WI38 (cell line): ENCODE data around the gene SLC30A3.

Experiments used
- H3K4me3 ChIP-seq: 2 replicates; pipeline ENCODE4 v1.5.1; 2011; ENCODE audit warnings: low read depth, mild to moderate bottlenecking, control low read depth, low read length
- CTCF ChIP-seq: IDR thresholded peaks from 2 replicates; pipeline ENCODE4 v1.5.1; 2012; ENCODE audit warnings: low read depth, mild to moderate bottlenecking, control low read depth, low read length

SLC30A3 gene

GRCh38 chr2:27297195-27297594 is 34.3 kb upstream of the SLC30A3 start:
- TF ChIP-seq CTCF = no peak
- H3K4me3 ChIP-seq = no peak overlapping the region

- TF ChIP-seq CTCF = no peak
- H3K4me3 ChIP-seq = no peak overlapping the region
Measured at GRCh38 chr2:27296481-27296880, 33.6 kb upstream of the SLC30A3 start.

GRCh38 chr2:27294928-27295327 is 32.1 kb upstream of the SLC30A3 start:
- TF ChIP-seq CTCF = no peak
- H3K4me3 ChIP-seq = no peak overlapping the region

- no peak overlapping the region for H3K4me3 ChIP-seq
- no peak for TF ChIP-seq CTCF
Measured at GRCh38 chr2:27291865-27292264, 29.0 kb upstream of the SLC30A3 start.

GRCh38 chr2:27290549-27290948 is 27.7 kb upstream of the SLC30A3 start:
- H3K4me3 ChIP-seq = no peak overlapping the region
- no peak for TF ChIP-seq CTCF

GRCh38 chr2:27288610-27289009 is 25.8 kb upstream of the SLC30A3 start:
- no peak for TF ChIP-seq CTCF
- H3K4me3 ChIP-seq = no peak overlapping the region

- TF ChIP-seq CTCF = no peak
- no peak overlapping the region for H3K4me3 ChIP-seq
Measured at GRCh38 chr2:27285481-27285880, 22.6 kb upstream of the SLC30A3 start.

- no peak for TF ChIP-seq CTCF
Measured at GRCh38 chr2:27284996-27285395, 22.1 kb upstream of the SLC30A3 start.

More at GRCh38 chr2:27284996-27285395, 22.1 kb upstream of the SLC30A3 start:
- no peak overlapping the region for H3K4me3 ChIP-seq
